PC-9 (cell line): ENCODE data around the gene UBE2L3. TPM values are rescaled to one million over a fixed set of nuclear protein-coding genes. Genes with fewer than 3 reads are reported as not detected.
A peak's percentile ranks its signal among the peaks of the same experiment; 100 is the strongest.

Experiments used
- BruUV-seq: library from RNA; stranded (reverse); fragments of 400-500 nt; replicated peaks from 2 replicates; lab custom pipeline; 2021; lab: Mats Ljungman, UMichigan
- CTCF ChIA-PET: fragments of 300-600 bp; sonication (Branson Sonifier 250); formaldehyde crosslinking; loops from one replicate; lab custom pipeline; 2022; ENCODE audit warnings: antibody characterized with exemption; lab: Charles Lee
- POLR2A ChIA-PET: fragments of 300-600 bp; sonication (Branson Sonifier 250); formaldehyde crosslinking; loops from one replicate; lab custom pipeline; 2022; ENCODE audit warnings: antibody characterized with exemption; ENCODE audit not compliant: unreplicated experiment; lab: Charles Lee
- DNase-seq, 2 experiments: peaks; one replicate each; pipeline versions ENCODE4 v3.0.0 to v3.0.0-alpha.2; 2015 to 2022; ENCODE audit warnings: mixed read lengths in 1 of 2
- H2AFZ ChIP-seq: fragments of 200-600 bp; sonication (generic); 2 replicates; pipeline ENCODE4 v1.8.1; 2017; ENCODE audit warnings: antibody characterized with exemption
- H3F3A ChIP-seq: fragments of 200-600 bp; sonication (generic); 2 replicates; pipeline ENCODE4 v1.8.1; 2017; ENCODE audit warnings: antibody characterized with exemption, mild to moderate bottlenecking, low read depth; ENCODE audit not compliant: insufficient read depth
- H3K27ac ChIP-seq: fragments of 200-600 bp; sonication (generic); 2 replicates; pipeline ENCODE4 v1.6.1; 2016; ENCODE audit warnings: mixed run types
- H3K27me3 ChIP-seq: fragments of 200-600 bp; sonication (generic); 2 replicates; pipeline ENCODE4 v1.6.1; 2016; ENCODE audit warnings: low read depth, mixed run types; ENCODE audit not compliant: insufficient read depth
- H3K36me3 ChIP-seq: fragments of 200-600 bp; sonication (generic); 2 replicates; pipeline ENCODE4 v1.6.1; 2016; ENCODE audit warnings: low read depth, mixed run types
- H3K4me1 ChIP-seq: fragments of 200-600 bp; sonication (generic); replicated peaks from 2 replicates; pipeline ENCODE4 v1.6.1; 2016; ENCODE audit warnings: mixed run types; ENCODE audit not compliant: insufficient read depth
- H3K4me2 ChIP-seq: fragments of 200-600 bp; sonication (generic); 2 replicates; pipeline ENCODE4 v1.6.1; 2017; ENCODE audit warnings: mixed run types
- H3K4me3 ChIP-seq: fragments of 200-600 bp; sonication (generic); 2 replicates; pipeline ENCODE4 v1.6.1; 2016; ENCODE audit warnings: mixed run types
- H3K79me2 ChIP-seq: fragments of 200-600 bp; sonication (generic); 2 replicates; pipeline ENCODE4 v1.6.1; 2017; ENCODE audit warnings: low read depth, mixed run types
- H3K9me2 ChIP-seq: fragments of 200-600 bp; sonication (generic); 2 replicates; pipeline ENCODE4 v1.8.1; 2017; ENCODE audit warnings: mild to moderate bottlenecking; ENCODE audit not compliant: insufficient read depth
- H3K9me3 ChIP-seq: fragments of 200-600 bp; sonication (generic); 2 replicates; pipeline ENCODE4 v1.8.1; 2016; ENCODE audit warnings: low read depth; ENCODE audit not compliant: insufficient read depth
- H4K20me1 ChIP-seq: fragments of 200-600 bp; sonication (generic); 2 replicates; pipeline ENCODE4 v1.8.1; 2017; ENCODE audit not compliant: insufficient read depth
- CTCF ChIP-seq: fragments of 200-600 bp; sonication (generic); conservative IDR thresholded peaks from 2 replicates; pipeline ENCODE4 v1.6.1; 2017; ENCODE audit warnings: mixed run types, antibody characterized with exemption, mild to moderate bottlenecking, moderate library complexity
- EZH2 ChIP-seq: fragments of 200-600 bp; sonication (generic); IDR thresholded peaks from 2 replicates; pipeline ENCODE4 v1.8.0; 2017; ENCODE audit warnings: antibody characterized with exemption, low read depth
- intact Hi-C: fragments of 100-400 bp; cut with micrococcal nuclease; formaldehyde crosslinking; loops from one replicate; pipeline ENCODE4 v1.10.0; 2022; ENCODE audit not compliant: unreplicated experiment
- total RNA-seq: library from RNA; stranded (reverse); gene quantifications from 2 replicates; pipeline ENCODE4 v1.2.3, GENCODE V29; 2021

UBE2L3 gene
- total RNA-seq, 1 experiment from 2014 or later: 55.8 TPM

DNA sequence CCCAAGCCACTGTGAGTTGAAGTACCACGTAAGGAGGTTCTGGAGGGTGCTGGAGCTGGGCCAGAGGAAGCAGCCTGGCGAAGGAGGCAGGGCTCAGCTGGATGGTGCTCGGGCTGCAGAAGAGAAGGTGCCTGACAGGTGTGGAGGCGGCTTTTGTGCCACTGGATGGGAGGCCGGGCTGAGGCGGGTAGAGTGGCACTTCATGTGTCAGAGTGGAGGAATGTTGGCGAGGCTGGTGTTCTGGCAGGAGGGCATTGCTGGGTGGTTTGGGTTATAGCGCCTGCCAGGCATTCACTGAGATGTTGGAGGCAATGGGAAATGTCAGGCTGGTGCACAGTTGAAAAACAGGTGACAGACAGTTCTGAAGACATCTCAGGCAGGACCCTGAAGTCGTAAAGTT lies 24.2 kb downstream of the UBE2L3 start:
- Histone ChIP-seq H2AFZ (no peak overlapping the region), H3K36me3 (no peaks in the 10 kb centered on the region; the same call in 1 of the 2 replicates), H3K9me3 (no peaks in the 10 kb centered on the region), H3K27ac (no peak overlapping the region), H3K27me3 (no peaks in the 10 kb centered on the region), H3F3A (no peaks in the 10 kb centered on the region), H3K4me2 (no peak overlapping the region), H3K79me2 (peaks cover 82% of the 10 kb centered on the region), H4K20me1 (peaks cover 73% of the 10 kb centered on the region), H3K4me3 (no peak overlapping the region), H3K9me2 (no peaks in the 10 kb centered on the region), H3K4me1 (no peaks in the 10 kb centered on the region)
- TF ChIP-seq EZH2 (no peak), CTCF (no peak)
- peak; percentile 47 to 52 for DNase-seq
- ChIA-PET POLR2A (no interaction called here), CTCF (no interaction called here)
- intact Hi-C loops: no loop called here
- BruUV-seq: no TSS peak

GRCh38 chr22:21592422-21592821 lies 24.9 kb downstream of the UBE2L3 start:
- no peaks in the 10 kb centered on the region for H3K4me1 ChIP-seq
- H3F3A ChIP-seq: no peaks in the 10 kb centered on the region
- H3K27me3 ChIP-seq: no peaks in the 10 kb centered on the region
- ChIA-PET POLR2A (no interaction called here), CTCF (no interaction called here)
- no peak overlapping the region for H3K4me3 ChIP-seq
- H3K27ac ChIP-seq: no peak overlapping the region
- no peaks in the 10 kb centered on the region for H3K9me2 ChIP-seq
- no peak overlapping the region for H2AFZ ChIP-seq
- no peak overlapping the region for H3K4me2 ChIP-seq
- intact Hi-C loops: no loop called here
- H3K9me3 ChIP-seq: no peaks in the 10 kb centered on the region
- BruUV-seq: no TSS peak
- DNase-seq: no peak
- peaks cover 75% of the 10 kb centered on the region for H4K20me1 ChIP-seq
- TF ChIP-seq EZH2: no peak
- TF ChIP-seq CTCF: no peak
- H3K36me3 ChIP-seq: no peaks in the 10 kb centered on the region; the same call in 1 of the 2 replicates
- peaks cover 80% of the 10 kb centered on the region for H3K79me2 ChIP-seq

GRCh38 chr22:21593406-21594232 lies 26.1 kb downstream of the UBE2L3 start:
- peaks cover 74% of the 10 kb centered on the region for H4K20me1 ChIP-seq
- TF ChIP-seq CTCF (peak; percentile 40), EZH2 (no peak)
- H3F3A ChIP-seq: no peaks in the 10 kb centered on the region
- no peak overlapping the region for H2AFZ ChIP-seq
- no peaks in the 10 kb centered on the region; the same call in 1 of the 2 replicates for H3K36me3 ChIP-seq
- no peaks in the 10 kb centered on the region for H3K9me3 ChIP-seq
- no TSS peak for BruUV-seq
- no peak for DNase-seq
- intact Hi-C loops: no loop called here
- POLR2A ChIA-PET: no interaction called here
- H3K9me2 ChIP-seq: no peaks in the 10 kb centered on the region
- H3K79me2 ChIP-seq: peaks cover 75% of the 10 kb centered on the region
- no peak overlapping the region for H3K4me3 ChIP-seq
- H3K27ac ChIP-seq: no peak overlapping the region
- no peaks in the 10 kb centered on the region for H3K27me3 ChIP-seq
- H3K4me2 ChIP-seq: no peak overlapping the region
- CTCF ChIA-PET: no interaction called here
- H3K4me1 ChIP-seq: no peaks in the 10 kb centered on the region
